ENCODE data around the gene CRAMP1. TPM values are rescaled to one million over a fixed set of nuclear protein-coding genes. Genes with fewer than 3 reads are reported as not detected.

Gene CRAMP1, protein sequence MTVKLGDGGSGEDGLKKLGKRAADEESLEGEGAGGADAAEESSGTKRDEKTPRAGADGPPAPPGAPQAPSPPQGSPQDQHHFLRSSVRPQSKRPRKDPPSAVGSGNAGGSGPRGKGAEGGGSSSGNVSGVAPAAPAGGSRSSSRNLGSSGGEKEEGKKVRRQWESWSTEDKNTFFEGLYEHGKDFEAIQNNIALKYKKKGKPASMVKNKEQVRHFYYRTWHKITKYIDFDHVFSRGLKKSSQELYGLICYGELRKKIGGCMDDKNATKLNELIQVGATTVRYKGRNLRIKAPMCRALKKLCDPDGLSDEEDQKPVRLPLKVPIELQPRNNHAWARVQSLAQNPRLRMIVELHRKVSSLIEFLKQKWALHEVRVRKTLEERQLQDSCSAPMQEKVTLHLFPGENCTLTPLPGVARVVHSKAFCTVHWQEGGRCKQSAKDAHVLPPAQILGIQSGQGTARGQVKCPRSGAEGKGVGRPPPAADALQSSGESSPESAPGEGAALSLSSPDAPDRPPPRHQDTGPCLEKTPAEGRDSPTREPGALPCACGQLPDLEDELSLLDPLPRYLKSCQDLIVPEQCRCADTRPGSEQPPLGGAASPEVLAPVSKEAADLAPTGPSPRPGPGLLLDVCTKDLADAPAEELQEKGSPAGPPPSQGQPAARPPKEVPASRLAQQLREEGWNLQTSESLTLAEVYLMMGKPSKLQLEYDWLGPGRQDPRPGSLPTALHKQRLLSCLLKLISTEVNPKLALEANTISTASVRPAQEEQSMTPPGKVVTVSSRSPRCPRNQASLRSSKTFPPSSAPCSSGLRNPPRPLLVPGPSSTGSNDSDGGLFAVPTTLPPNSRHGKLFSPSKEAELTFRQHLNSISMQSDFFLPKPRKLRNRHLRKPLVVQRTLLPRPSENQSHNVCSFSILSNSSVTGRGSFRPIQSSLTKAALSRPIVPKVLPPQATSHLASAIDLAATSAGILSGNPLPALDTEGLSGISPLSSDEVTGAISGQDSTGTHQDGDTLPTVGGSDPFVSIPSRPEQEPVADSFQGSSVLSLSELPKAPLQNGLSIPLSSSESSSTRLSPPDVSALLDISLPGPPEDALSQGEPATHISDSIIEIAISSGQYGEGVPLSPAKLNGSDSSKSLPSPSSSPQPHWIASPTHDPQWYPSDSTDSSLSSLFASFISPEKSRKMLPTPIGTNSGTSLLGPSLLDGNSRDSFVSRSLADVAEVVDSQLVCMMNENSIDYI (N-terminal part only)
- 15.7 TPM for polyA plus RNA-seq (2013, experiment 1 of 2)
- 11.6 TPM for polyA plus RNA-seq (2013, experiment 2 of 2)

DNA sequence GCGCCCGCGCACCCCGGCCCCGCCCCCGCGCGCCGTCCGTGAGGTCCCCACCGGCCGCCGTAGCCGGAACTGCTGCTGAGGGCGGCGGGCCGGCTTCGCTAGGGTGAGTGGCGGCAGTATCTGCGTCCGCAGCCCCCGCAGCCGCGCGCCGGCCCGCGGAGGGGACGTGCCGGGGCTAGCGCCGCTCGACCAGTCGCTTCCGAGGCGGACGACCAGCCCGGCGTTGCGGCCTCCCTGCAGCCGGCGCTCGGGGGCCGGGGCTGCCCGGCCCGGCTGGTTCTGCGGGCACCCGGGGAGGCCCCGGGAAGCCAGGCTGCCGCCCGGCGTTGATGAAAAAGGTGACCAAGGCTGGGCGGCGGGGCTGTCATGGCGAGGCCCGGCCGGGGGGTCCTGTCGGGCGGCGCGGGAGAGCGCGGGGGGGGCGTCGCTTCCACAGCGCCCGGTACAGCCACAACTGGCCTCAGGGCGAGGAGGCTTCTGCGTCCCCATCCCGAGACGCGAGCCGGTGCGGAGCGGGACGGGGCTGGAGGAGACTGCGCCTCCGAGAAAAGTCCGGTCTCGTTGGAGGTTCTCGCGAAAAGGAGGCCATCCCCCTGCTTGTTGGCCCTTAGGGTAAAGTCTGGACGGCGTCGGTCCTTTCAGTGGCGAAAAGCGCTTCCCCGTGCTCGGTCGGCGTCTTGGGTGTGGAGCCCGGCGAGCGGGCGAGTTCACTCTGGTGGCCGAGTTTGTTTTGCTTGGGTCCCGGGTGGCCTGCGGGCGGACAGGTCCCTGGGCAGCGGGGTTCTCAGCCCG lies at the start of gene CRAMP1:
CRAMP1 (plus strand) TSS at position 41 of the 792 bp plus-strand sequence. CDS start 2,280 bp downstream, outside the sequence.
- WGBS, 2 experiments (ENCODE audit: insufficient coverage in 2 of 2), result 0 to 1% methylated on average over 63 to 97 of the region's 101 CpGs
- H3K4me1 ChIP-seq (ENCODE audit: control insufficient read depth, insufficient read depth, low read length, poor library complexity, severe bottlenecking), result peaks cover 22% of the 10 kb centered on the region
- H3K36me3 ChIP-seq (ENCODE audit: control insufficient read depth, insufficient read depth, low read length), result peaks cover 25% of the 10 kb centered on the region
- peak within 1 kb of the TSS; percentile 89 for H3K27ac ChIP-seq (ENCODE audit: low read depth, low read length, severe bottlenecking)
- no peaks in the 10 kb centered on the region for H3K9me3 ChIP-seq (ENCODE audit: control insufficient read depth, low read length)
- peak within 1 kb of the TSS; percentile 81 for H3K4me3 ChIP-seq (ENCODE audit: extremely low read depth, insufficient read depth, low read length, poor library complexity, severe bottlenecking)

DNA sequence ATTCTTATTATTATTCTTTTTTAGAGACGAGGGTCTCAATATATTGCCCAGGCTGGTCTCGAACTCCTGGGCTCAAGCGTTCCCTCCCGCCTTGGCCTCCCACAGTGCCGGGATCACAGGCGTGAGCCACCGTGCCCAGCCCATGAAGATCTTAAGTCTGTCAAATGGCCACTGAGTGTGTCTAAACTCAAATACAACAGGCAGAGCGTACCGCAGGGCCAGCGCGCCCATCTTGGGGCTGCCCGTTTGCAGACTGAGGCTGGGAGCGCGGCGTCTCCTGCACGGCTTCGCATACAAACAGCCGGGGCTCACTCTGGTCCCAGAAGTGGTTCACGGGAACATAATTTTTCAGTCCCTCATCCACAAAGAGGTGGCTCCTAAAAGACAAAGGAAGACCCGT lies 48.4 kb upstream of the CRAMP1 start:
- Histone ChIP-seq H3K27ac (ENCODE audit: low read depth, low read length, severe bottlenecking) (no peak overlapping the region), H3K4me3 (ENCODE audit: extremely low read depth, insufficient read depth, low read length, poor library complexity, severe bottlenecking) (no peak overlapping the region), H3K36me3 (ENCODE audit: control insufficient read depth, insufficient read depth, low read length) (peaks cover 28% of the 10 kb centered on the region), H3K4me1 (ENCODE audit: control insufficient read depth, insufficient read depth, low read length, poor library complexity, severe bottlenecking) (peaks cover 10% of the 10 kb centered on the region), H3K9me3 (ENCODE audit: control insufficient read depth, low read length) (no peaks in the 10 kb centered on the region)
- 94 to 99% methylated on average over 19 to 20 of the region's 20 CpGs for WGBS, 2 experiments (ENCODE audit: insufficient coverage in 2 of 2)

DNA sequence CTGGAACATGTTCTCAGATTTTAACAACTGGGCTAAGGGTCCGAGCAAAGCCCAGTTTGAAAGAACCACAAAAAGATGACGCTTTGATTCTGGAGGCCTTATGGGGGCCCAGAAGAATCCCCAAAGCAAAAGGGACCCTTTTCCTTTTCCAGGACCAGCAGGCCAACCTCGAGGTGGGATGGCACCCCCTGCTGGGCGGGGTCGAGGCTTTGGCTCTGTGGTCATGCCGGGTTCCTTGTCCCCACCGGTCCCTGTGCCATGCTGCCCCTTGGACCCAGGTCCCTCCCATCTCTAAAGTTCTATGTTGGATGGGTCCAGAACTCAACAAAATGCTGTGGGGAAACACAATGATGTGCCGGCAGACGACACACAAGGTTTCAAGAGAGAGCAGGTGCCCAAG lies 47.8 kb upstream of the CRAMP1 start:
- WGBS, 2 experiments (ENCODE audit: insufficient coverage in 2 of 2), result 93 to 95% methylated on average over 5 to 9 of the region's 9 CpGs
- Histone ChIP-seq H3K4me1 (ENCODE audit: control insufficient read depth, insufficient read depth, low read length, poor library complexity, severe bottlenecking) (peaks cover 10% of the 10 kb centered on the region), H3K27ac (ENCODE audit: low read depth, low read length, severe bottlenecking) (no peak overlapping the region), H3K4me3 (ENCODE audit: extremely low read depth, insufficient read depth, low read length, poor library complexity, severe bottlenecking) (no peak overlapping the region), H3K36me3 (ENCODE audit: control insufficient read depth, insufficient read depth, low read length) (peaks cover 28% of the 10 kb centered on the region), H3K9me3 (ENCODE audit: control insufficient read depth, low read length) (no peaks in the 10 kb centered on the region)

DNA sequence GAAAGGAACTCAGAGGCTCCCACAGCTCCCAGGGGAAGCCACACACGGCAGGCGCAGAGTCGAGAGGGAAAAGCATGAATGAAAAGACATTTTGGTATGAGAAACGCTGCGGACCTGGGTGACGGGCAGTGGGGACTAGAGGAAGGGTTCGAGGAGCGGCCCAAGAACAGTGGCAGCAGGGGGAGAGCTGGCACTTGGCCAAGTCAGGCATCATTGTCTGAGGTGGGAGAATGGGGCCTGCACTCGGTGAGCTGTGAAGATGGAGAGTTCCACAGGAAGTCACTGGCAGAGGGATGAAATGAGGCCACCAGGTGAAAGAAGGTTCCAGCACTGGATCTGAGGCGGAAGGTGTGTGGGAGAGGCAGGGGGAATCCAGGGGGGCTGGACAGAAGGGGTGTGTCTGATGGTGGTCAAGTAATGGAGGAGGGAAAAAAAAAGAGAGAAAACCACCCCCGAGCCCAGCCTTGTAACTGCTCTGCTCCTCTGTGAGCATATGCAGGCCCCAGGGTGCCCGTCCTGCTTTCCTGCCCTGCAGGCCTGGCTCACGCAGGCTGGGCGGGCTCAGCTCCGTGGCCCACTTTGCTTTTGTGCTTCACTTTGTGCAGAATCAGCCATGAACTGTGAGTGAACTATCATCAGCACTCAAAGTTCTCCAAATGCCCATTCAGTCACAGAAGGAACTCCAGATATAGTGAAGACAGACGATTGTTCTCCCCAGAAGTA lies 46.9 kb upstream of the CRAMP1 start:
- Histone ChIP-seq H3K36me3 (ENCODE audit: control insufficient read depth, insufficient read depth, low read length) (peaks cover 21% of the 10 kb centered on the region), H3K9me3 (ENCODE audit: control insufficient read depth, low read length) (no peaks in the 10 kb centered on the region), H3K4me3 (ENCODE audit: extremely low read depth, insufficient read depth, low read length, poor library complexity, severe bottlenecking) (no peak overlapping the region), H3K27ac (ENCODE audit: low read depth, low read length, severe bottlenecking) (peak overlapping the region; percentile 2), H3K4me1 (ENCODE audit: control insufficient read depth, insufficient read depth, low read length, poor library complexity, severe bottlenecking) (peaks cover 10% of the 10 kb centered on the region)
- 89 to 92% methylated on average over 16 of the region's 16 CpGs for WGBS, 2 experiments (ENCODE audit: insufficient coverage in 2 of 2)

DNA sequence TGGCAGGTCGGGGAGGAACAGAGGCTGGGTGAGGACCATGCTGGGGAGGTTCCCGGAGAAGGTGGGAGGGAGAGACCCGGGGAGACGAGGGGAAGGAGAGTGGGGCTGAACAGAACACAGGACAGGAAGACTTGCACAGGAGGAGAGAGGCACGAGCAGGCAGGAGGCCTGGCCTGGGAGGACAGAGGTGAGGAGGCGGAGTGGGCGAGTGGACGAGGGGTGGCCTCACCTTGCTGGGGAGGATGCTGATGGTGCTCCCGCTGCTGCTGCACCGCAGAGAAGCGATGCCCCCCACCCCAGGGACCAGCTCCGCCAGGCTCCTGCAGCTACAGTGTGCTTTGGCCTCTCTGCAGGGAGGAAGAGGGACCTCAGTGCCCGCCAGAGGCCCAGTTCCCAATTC lies 44.2 kb upstream of the CRAMP1 start:
- Histone ChIP-seq H3K4me3 (ENCODE audit: extremely low read depth, insufficient read depth, low read length, poor library complexity, severe bottlenecking) (no peak overlapping the region), H3K9me3 (ENCODE audit: control insufficient read depth, low read length) (no peaks in the 10 kb centered on the region), H3K27ac (ENCODE audit: low read depth, low read length, severe bottlenecking) (no peak overlapping the region), H3K4me1 (ENCODE audit: control insufficient read depth, insufficient read depth, low read length, poor library complexity, severe bottlenecking) (peaks cover 10% of the 10 kb centered on the region), H3K36me3 (ENCODE audit: control insufficient read depth, insufficient read depth, low read length) (peaks cover 19% of the 10 kb centered on the region)
- 96 to 97% methylated on average over 13 of the region's 13 CpGs for WGBS, 2 experiments (ENCODE audit: insufficient coverage in 2 of 2)

DNA sequence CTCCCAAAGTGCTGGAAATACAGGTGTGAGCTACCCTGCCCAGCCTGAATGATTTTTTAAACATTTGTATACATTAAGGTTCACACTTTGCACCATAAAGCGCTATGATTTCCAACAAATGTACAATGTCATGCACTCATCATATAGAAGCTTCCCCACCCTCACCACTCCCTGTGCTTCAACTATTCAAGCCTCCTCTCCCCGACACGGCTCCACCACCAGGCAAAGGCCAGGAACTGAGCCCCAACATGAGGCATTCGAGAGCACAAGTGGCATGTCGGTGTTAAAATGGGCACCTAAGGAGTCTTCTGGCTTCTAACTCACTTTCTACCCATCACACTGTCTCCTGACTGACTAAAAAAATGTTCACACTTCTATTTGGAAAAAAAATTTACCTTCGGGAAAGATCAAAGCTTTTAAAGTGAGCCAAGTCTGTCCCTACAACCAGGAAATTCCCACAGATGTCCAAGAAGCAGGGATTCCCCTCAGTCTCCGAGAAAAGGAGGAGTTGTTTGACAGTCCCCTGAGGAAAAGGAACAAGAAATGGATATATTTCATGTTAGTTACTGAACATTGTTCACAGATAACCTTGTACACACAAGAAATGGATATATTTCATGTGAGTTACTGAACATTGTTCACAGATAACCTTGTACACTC lies 41.0 kb upstream of the CRAMP1 start:
- 92 to 95% methylated on average over 6 of the region's 7 CpGs for WGBS, 2 experiments (ENCODE audit: insufficient coverage in 2 of 2)
- no peak overlapping the region for H3K27ac ChIP-seq (ENCODE audit: low read depth, low read length, severe bottlenecking)
- peaks cover 10% of the 10 kb centered on the region for H3K36me3 ChIP-seq (ENCODE audit: control insufficient read depth, insufficient read depth, low read length)

DNA sequence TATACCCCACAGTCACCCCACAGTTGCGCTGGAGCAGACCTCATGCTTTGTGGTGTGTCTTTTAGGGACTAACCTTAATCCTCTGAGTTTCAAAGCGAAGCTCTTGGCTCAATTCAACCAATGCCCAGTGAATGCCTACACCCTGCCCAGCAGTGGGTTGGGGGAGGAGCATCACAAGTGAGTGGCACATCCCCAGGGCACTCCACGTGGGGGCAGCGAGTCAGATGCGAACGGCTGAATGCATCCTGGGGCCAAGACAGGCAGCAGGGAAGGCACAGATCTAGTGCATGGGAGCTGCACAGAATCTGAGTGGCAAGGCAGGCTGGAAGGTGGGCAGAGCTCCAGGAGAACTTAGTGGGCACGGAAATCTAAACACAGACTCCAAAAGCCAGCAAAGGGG lies 39.5 kb upstream of the CRAMP1 start:
- Histone ChIP-seq H3K36me3 (ENCODE audit: control insufficient read depth, insufficient read depth, low read length) (peaks cover 10% of the 10 kb centered on the region), H3K4me1 (ENCODE audit: control insufficient read depth, insufficient read depth, low read length, poor library complexity, severe bottlenecking) (no peaks in the 10 kb centered on the region), H3K9me3 (ENCODE audit: control insufficient read depth, low read length) (no peaks in the 10 kb centered on the region), H3K4me3 (ENCODE audit: extremely low read depth, insufficient read depth, low read length, poor library complexity, severe bottlenecking) (no peak overlapping the region), H3K27ac (ENCODE audit: low read depth, low read length, severe bottlenecking) (no peak overlapping the region)
- WGBS, 2 experiments (ENCODE audit: insufficient coverage in 2 of 2), result 86 to 87% methylated on average over 6 to 7 of the region's 7 CpGs

More for the DNA sequence above, 41.0 kb upstream of the CRAMP1 start:
- no peak overlapping the region for H3K4me3 ChIP-seq (ENCODE audit: extremely low read depth, insufficient read depth, low read length, poor library complexity, severe bottlenecking)
- no peaks in the 10 kb centered on the region for H3K9me3 ChIP-seq (ENCODE audit: control insufficient read depth, low read length)
- no peaks in the 10 kb centered on the region for H3K4me1 ChIP-seq (ENCODE audit: control insufficient read depth, insufficient read depth, low read length, poor library complexity, severe bottlenecking)

DNA sequence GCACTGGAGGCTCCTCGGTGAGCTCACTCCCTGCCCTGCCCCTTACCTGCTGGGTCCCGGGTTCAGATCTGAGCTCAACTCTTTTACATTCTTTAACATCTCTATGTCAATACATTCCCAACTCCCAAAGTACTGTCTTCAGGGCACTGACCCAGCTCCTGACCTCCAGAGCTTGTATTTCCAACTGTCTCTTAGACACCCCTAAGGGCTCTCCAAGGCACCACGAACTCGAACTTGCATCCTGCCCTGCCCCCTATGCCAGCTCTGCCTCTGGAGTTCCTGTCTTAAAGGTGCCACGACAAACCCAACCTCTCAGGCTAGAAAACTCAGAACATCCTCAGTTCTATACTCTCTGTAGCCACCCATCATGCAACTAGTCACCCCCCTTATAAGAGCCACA lies 38.9 kb upstream of the CRAMP1 start:
- WGBS, 2 experiments (ENCODE audit: insufficient coverage in 2 of 2), result 84 to 93% methylated on average over 5 of the region's 5 CpGs
- Histone ChIP-seq H3K27ac (ENCODE audit: low read depth, low read length, severe bottlenecking) (no peak overlapping the region), H3K4me1 (ENCODE audit: control insufficient read depth, insufficient read depth, low read length, poor library complexity, severe bottlenecking) (no peaks in the 10 kb centered on the region), H3K9me3 (ENCODE audit: control insufficient read depth, low read length) (no peaks in the 10 kb centered on the region), H3K4me3 (ENCODE audit: extremely low read depth, insufficient read depth, low read length, poor library complexity, severe bottlenecking) (no peak overlapping the region), H3K36me3 (ENCODE audit: control insufficient read depth, insufficient read depth, low read length) (peaks cover 11% of the 10 kb centered on the region)

DNA sequence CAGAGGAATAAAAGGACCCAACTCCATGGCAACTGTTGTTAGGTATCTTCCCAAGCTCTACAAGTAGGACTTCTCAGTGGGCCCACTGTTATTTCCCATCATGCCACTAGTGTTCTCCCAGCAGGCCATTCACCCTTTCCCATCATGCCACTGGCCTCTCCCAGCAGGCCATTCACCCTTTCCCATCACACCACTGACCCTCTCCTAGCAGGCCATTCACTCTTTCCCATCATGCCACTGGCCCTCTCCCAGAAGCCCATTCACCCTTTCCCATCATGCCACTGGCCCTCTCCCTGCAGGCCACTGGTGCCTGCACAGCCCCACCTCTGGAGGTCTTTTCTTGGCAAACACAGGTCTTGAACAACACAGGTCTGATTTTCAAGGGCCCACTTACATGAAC lies 36.6 kb upstream of the CRAMP1 start:
- Histone ChIP-seq H3K4me1 (ENCODE audit: control insufficient read depth, insufficient read depth, low read length, poor library complexity, severe bottlenecking) (no peaks in the 10 kb centered on the region), H3K27ac (ENCODE audit: low read depth, low read length, severe bottlenecking) (no peak overlapping the region), H3K9me3 (ENCODE audit: control insufficient read depth, low read length) (no peaks in the 10 kb centered on the region), H3K4me3 (ENCODE audit: extremely low read depth, insufficient read depth, low read length, poor library complexity, severe bottlenecking) (no peak overlapping the region), H3K36me3 (ENCODE audit: control insufficient read depth, insufficient read depth, low read length) (peaks cover 30% of the 10 kb centered on the region)
